Activated T-helper 1 cell treated with anti-CD3 and anti-CD28 coated beads, Interleukin-12 subunit alpha, Interleukin-12 subunit beta, Interleukin-2, Interleukin-4 antibody, amounts not matched to agents 30 ng/mL and 10 ng/mL and 1 ng/mL, durations not matched to agents 14 hours and 24 hours and 36 hours (primary cell): Measurements from ENCODE around the gene CAMKMT. TPM values are rescaled to one million over a fixed set of nuclear protein-coding genes. Genes with fewer than 3 reads are reported as not detected.

Experiments used
- DNase-seq: peaks from one replicate; pipeline ENCODE4 v3.0.0; 2021; ENCODE audit warnings: low spot score
- H3K27ac Mint-ChIP-seq: one replicate; pipeline ENCODE4 v1.8.0; 2021; ENCODE audit warnings: mild to moderate bottlenecking, mixed read lengths
- H3K27me3 Mint-ChIP-seq: one replicate; pipeline ENCODE4 v1.8.0; 2022; ENCODE audit warnings: mild to moderate bottlenecking, moderate library complexity, mixed read lengths; ENCODE audit not compliant: insufficient read depth
- H3K36me3 Mint-ChIP-seq: one replicate; pipeline ENCODE4 v1.8.0; 2021; ENCODE audit warnings: low read depth, mixed read lengths
- H3K4me1 Mint-ChIP-seq: one replicate; pipeline ENCODE4 v1.8.0; 2021; ENCODE audit warnings: low read depth, mixed read lengths
- H3K4me3 Mint-ChIP-seq: one replicate; pipeline ENCODE4 v1.8.0; 2021; ENCODE audit warnings: mild to moderate bottlenecking, moderate library complexity, mixed read lengths
- H3K9me3 Mint-ChIP-seq: one replicate; pipeline ENCODE4 v1.8.0; 2021; ENCODE audit warnings: mixed read lengths
- intact Hi-C: fragments of 100-400 bp; cut with micrococcal nuclease; formaldehyde crosslinking; loops from one replicate; pipeline ENCODE4 v1.15.1; 2024
- total RNA-seq: library from RNA; stranded (reverse); gene quantifications from 2 replicates; pipeline ENCODE4 v1.2.3, GENCODE V29; 2022

Gene CAMKMT
- total RNA-seq, 1 donor from 2014 or later = 14.2 TPM

- Mint-ChIP-seq H3K9me3 (no peaks in the 10 kb centered on the region), H3K36me3 (no peaks in the 10 kb centered on the region)
- intact Hi-C loops = no loop called here
These were observed 280.5 kb downstream of the CAMKMT start for GRCh38 chr2:44642123-44642857.

GRCh38 chr2:44645937-44646336 lies 284.2 kb downstream of the CAMKMT start:
- Mint-ChIP-seq H3K27me3 (no peaks in the 10 kb centered on the region), H3K27ac (no peak overlapping the region), H3K4me3 (no peak overlapping the region), H3K36me3 (no peaks in the 10 kb centered on the region), H3K9me3 (no peaks in the 10 kb centered on the region), H3K4me1 (no peaks in the 10 kb centered on the region)
- intact Hi-C loops = no loop called here
- DNase-seq = no peak

More at GRCh38 chr2:44642123-44642857, 280.5 kb downstream of the CAMKMT start:
- DNase-seq = no peak
- Mint-ChIP-seq H3K27me3 (peaks cover 2% of the 10 kb centered on the region), H3K4me3 (no peak overlapping the region), H3K27ac (no peak overlapping the region), H3K4me1 (no peaks in the 10 kb centered on the region)

- no peak for DNase-seq
- no peaks in the 10 kb centered on the region for H3K27me3 Mint-ChIP-seq
- H3K9me3 Mint-ChIP-seq = no peaks in the 10 kb centered on the region
- no peaks in the 10 kb centered on the region for H3K36me3 Mint-ChIP-seq
- intact Hi-C loops = no loop called here
- no peak overlapping the region for H3K4me3 Mint-ChIP-seq
- no peak overlapping the region for H3K27ac Mint-ChIP-seq
- no peaks in the 10 kb centered on the region for H3K4me1 Mint-ChIP-seq
These were observed 287.6 kb downstream of the CAMKMT start for GRCh38 chr2:44649381-44649780.

GRCh38 chr2:44650796-44651195 lies 289.0 kb downstream of the CAMKMT start:
- Mint-ChIP-seq H3K27ac (no peak overlapping the region), H3K4me3 (no peak overlapping the region), H3K27me3 (no peaks in the 10 kb centered on the region), H3K36me3 (no peaks in the 10 kb centered on the region), H3K9me3 (no peaks in the 10 kb centered on the region), H3K4me1 (no peaks in the 10 kb centered on the region)
- intact Hi-C loops = no loop called here
- DNase-seq = no peak

GRCh38 chr2:44651974-44652373 lies 290.2 kb downstream of the CAMKMT start:
- DNase-seq = no peak
- no peaks in the 10 kb centered on the region for H3K27me3 Mint-ChIP-seq
- intact Hi-C loops = no loop called here
- H3K27ac Mint-ChIP-seq = no peak overlapping the region
- H3K9me3 Mint-ChIP-seq = no peaks in the 10 kb centered on the region
- H3K4me1 Mint-ChIP-seq = no peaks in the 10 kb centered on the region
- no peak overlapping the region for H3K4me3 Mint-ChIP-seq
- no peaks in the 10 kb centered on the region for H3K36me3 Mint-ChIP-seq

- no peak for DNase-seq
- H3K4me3 Mint-ChIP-seq = no peak overlapping the region
- H3K27ac Mint-ChIP-seq = no peak overlapping the region
- H3K27me3 Mint-ChIP-seq = no peaks in the 10 kb centered on the region
- H3K36me3 Mint-ChIP-seq = no peaks in the 10 kb centered on the region
- H3K4me1 Mint-ChIP-seq = no peaks in the 10 kb centered on the region
- intact Hi-C loops = no loop called here
- H3K9me3 Mint-ChIP-seq = no peaks in the 10 kb centered on the region
These were observed 291.0 kb downstream of the CAMKMT start for GRCh38 chr2:44652701-44653100.

- intact Hi-C loops = no loop called here
- Mint-ChIP-seq H3K27ac (no peak overlapping the region), H3K36me3 (no peaks in the 10 kb centered on the region), H3K4me3 (no peak overlapping the region), H3K4me1 (no peaks in the 10 kb centered on the region), H3K9me3 (no peaks in the 10 kb centered on the region), H3K27me3 (no peaks in the 10 kb centered on the region)
- DNase-seq = no peak
These were observed 293.7 kb downstream of the CAMKMT start for GRCh38 chr2:44655401-44655864.

GRCh38 chr2:44656460-44656859 lies 294.7 kb downstream of the CAMKMT start:
- intact Hi-C loops = no loop called here

GRCh38 chr2:44663471-44664073 lies 301.8 kb downstream of the CAMKMT start:
- no peaks in the 10 kb centered on the region for H3K36me3 Mint-ChIP-seq
- DNase-seq = no peak
- no peak overlapping the region for H3K4me3 Mint-ChIP-seq
- no peaks in the 10 kb centered on the region for H3K4me1 Mint-ChIP-seq
- H3K27ac Mint-ChIP-seq = no peak overlapping the region
- no peaks in the 10 kb centered on the region for H3K27me3 Mint-ChIP-seq
- intact Hi-C loops = no loop called here
- no peaks in the 10 kb centered on the region for H3K9me3 Mint-ChIP-seq

More at GRCh38 chr2:44656460-44656859, 294.7 kb downstream of the CAMKMT start:
- Mint-ChIP-seq H3K27ac (no peak overlapping the region), H3K27me3 (no peaks in the 10 kb centered on the region), H3K9me3 (no peaks in the 10 kb centered on the region), H3K36me3 (no peaks in the 10 kb centered on the region), H3K4me3 (no peak overlapping the region), H3K4me1 (no peaks in the 10 kb centered on the region)
- DNase-seq = no peak

- no peak for DNase-seq
- Mint-ChIP-seq H3K27me3 (no peaks in the 10 kb centered on the region), H3K4me1 (no peaks in the 10 kb centered on the region), H3K9me3 (no peaks in the 10 kb centered on the region), H3K4me3 (no peak overlapping the region), H3K27ac (no peak overlapping the region), H3K36me3 (no peaks in the 10 kb centered on the region)
- intact Hi-C loops = no loop called here
These were observed 306.6 kb downstream of the CAMKMT start for GRCh38 chr2:44668336-44668735.

- Mint-ChIP-seq H3K4me3 (no peak overlapping the region), H3K27ac (no peak overlapping the region), H3K4me1 (no peaks in the 10 kb centered on the region), H3K27me3 (no peaks in the 10 kb centered on the region), H3K9me3 (no peaks in the 10 kb centered on the region), H3K36me3 (no peaks in the 10 kb centered on the region)
- DNase-seq = no peak
- intact Hi-C loops = no loop called here
These were observed 309.5 kb downstream of the CAMKMT start for GRCh38 chr2:44671276-44671675.

GRCh38 chr2:44671916-44672315 lies 310.2 kb downstream of the CAMKMT start:
- Mint-ChIP-seq H3K36me3 (no peaks in the 10 kb centered on the region), H3K27ac (no peak overlapping the region), H3K4me3 (no peak overlapping the region), H3K4me1 (no peaks in the 10 kb centered on the region), H3K27me3 (no peaks in the 10 kb centered on the region), H3K9me3 (no peaks in the 10 kb centered on the region)
- intact Hi-C loops = no loop called here
- DNase-seq = no peak

- no peaks in the 10 kb centered on the region for H3K4me1 Mint-ChIP-seq
- no peak overlapping the region for H3K4me3 Mint-ChIP-seq
- intact Hi-C loops = no loop called here
- H3K36me3 Mint-ChIP-seq = no peaks in the 10 kb centered on the region
- H3K9me3 Mint-ChIP-seq = no peaks in the 10 kb centered on the region
- no peak for DNase-seq
- no peaks in the 10 kb centered on the region for H3K27me3 Mint-ChIP-seq
- H3K27ac Mint-ChIP-seq = no peak overlapping the region
These were observed 310.7 kb downstream of the CAMKMT start for GRCh38 chr2:44672431-44672830.
